WI38 (cell line): ENCODE data around the gene INSIG1.

Experiments
- H3K4me3 ChIP-seq: 2 replicates; pipeline ENCODE4 v1.5.1; 2011; ENCODE audit warnings: low read depth, mild to moderate bottlenecking, control low read depth, low read length
- TF ChIP-seq, protein P1 (sequence below): IDR thresholded peaks from 2 replicates; pipeline ENCODE4 v1.5.1; 2012; ENCODE audit warnings: low read depth, mild to moderate bottlenecking, control low read depth, low read length

INSIG1 gene

DNA sequence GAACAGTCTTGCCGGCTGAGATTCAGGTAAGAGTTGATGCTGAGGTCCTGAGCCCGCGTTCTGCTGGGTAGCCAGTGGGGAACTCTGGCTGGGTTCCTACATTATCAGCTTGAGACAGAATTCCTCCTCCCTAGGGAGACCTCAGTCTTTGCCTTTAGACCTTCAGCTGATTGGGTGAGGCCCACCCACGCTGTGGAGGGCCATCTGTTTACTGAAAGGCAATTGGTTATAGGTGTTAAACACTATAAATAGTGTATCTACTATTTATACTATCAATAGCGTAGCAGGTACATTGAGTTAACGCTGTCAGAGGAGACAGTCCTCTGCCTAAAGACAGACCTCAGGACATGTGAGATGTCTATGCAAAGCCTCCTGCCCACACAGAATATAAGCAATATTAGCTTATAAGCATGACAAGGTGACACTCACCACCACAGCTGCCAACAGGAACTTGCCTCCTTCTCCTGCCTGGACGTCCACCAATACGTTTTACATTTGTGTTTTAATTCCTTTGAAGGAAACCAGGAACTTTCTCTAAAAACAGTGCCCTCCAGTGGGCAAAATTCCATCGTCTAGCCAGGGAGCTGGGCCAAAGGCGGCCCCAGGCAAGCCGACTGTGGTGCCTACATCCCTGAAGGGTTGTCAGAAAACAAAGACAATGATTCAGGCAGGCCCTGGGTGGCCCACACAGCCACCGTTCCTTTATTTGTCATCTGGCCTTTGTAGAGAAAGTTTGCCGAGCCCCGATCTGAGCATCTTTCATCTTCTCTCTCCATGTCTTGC, 58.8 kb downstream of the INSIG1 start:
- no peak overlapping the region for H3K4me3 ChIP-seq
- TF ChIP-seq, protein P1, sequence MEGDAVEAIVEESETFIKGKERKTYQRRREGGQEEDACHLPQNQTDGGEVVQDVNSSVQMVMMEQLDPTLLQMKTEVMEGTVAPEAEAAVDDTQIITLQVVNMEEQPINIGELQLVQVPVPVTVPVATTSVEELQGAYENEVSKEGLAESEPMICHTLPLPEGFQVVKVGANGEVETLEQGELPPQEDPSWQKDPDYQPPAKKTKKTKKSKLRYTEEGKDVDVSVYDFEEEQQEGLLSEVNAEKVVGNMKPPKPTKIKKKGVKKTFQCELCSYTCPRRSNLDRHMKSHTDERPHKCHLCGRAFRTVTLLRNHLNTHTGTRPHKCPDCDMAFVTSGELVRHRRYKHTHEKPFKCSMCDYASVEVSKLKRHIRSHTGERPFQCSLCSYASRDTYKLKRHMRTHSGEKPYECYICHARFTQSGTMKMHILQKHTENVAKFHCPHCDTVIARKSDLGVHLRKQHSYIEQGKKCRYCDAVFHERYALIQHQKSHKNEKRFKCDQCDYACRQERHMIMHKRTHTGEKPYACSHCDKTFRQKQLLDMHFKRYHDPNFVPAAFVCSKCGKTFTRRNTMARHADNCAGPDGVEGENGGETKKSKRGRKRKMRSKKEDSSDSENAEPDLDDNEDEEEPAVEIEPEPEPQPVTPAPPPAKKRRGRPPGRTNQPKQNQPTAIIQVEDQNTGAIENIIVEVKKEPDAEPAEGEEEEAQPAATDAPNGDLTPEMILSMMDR, result no peak

DNA sequence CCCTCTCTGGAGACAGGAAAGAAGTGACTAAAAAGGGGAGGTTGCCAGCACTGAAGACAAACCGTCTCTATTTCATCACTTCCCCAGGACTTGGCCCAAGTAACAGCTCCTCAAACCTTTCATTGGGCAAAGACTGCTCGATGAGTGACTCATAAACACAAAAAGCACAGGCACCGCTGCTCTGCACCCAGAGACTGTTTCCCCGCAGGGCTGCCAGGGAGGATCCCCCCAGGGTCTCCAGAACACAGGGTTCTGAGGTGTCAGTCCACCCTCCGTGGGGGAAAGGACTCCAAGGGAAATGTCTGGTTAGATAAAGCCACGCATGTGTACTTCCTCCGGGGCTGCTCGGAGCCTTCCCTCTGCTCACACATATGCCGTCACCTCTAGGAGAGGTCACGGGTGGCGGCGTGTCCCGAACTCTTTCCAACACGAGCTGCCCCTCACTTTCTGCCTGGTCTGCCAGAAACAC, 59.9 kb downstream of the INSIG1 start:
- TF ChIP-seq, protein P1, result no peak
- no peak overlapping the region for H3K4me3 ChIP-seq

DNA sequence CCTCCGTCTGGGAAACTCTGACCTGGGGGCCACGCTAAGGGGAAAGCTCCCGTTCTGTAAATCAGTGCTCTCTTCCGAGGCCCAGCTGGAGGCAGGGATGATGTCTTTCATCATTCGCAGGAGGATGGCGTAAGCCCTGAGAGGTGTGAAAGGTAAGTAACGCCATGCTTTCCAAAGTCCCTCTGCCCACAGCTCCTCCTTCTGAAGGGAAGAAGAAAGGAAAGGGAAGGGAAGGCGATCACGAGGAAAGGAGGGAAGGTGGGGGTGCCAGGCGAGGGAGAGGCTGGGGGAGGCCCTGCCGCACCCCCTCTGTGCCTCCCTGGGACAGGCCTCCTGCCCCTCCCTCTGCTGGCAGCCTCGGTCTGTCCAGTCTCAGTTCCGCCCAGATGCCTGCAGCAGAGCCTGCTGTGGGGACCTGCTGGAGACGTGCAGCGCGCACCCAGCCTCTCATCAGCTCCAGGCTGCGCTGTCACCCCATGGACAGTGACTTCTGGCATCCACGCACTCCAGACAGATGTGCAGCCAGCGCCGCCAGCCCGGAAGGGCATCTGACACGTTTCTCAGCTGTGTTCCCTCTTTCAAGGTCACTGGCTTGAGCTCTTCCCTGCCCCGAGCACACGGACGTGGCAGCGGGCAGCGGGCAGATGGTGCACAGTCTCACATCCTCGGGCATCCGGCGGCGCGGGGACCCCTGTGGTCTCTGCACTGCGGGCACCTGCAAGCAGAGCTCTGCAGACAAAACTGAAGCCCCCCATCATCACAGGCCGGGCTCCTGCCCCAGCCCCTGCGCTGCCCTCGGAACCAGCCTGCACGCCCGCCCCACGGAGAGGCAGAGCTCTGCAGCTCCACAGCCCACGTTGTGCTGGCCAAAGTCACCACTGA, 60.6 kb downstream of the INSIG1 start:
- no peak overlapping the region for H3K4me3 ChIP-seq
- TF ChIP-seq, protein P1, result no peak

DNA sequence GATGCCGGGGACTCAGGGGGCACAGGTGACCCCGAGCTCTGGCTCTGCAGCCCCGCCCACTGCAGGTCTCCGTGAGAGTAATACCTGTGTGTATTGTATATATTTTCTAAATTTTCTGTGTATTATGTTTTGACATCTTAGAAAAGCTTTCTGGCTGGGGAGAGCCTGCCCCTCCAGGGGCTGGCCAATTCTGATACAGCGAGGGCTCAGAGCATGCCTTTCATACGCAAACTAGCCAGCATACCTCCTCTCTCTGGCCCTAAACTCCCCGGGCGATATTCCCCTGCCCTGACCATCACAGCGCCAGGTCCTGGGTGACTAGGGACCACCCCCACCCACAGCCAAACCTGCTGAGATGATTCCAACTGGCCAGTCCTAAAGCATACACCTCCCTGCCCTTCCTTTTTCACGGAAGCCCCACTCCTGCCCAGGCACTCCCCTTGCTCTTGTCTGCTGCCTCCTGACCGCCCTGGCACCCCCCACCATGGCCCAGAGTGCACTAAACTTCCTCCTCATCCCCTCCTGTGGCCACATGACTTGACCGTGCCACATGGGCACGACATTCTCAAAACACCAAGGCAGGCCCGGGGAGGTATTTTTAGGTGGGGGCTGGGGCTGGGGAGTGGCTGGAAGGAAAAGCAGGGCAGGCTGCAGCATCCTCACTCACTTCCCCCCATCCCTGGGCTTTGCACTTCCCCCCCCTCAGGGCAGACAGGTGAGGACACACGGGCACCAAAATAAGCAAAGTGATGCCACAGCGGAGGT, 61.5 kb downstream of the INSIG1 start:
- no peak overlapping the region for H3K4me3 ChIP-seq
- TF ChIP-seq, protein P1, result no peak
